ENCODE results near the gene TMEM255B. TPM values are rescaled to one million over a fixed set of nuclear protein-coding genes. Genes with fewer than 3 reads are reported as not detected.

Gene TMEM255B
- total RNA-seq, 1 donor from 2014 or later: 8.4 TPM

DNA sequence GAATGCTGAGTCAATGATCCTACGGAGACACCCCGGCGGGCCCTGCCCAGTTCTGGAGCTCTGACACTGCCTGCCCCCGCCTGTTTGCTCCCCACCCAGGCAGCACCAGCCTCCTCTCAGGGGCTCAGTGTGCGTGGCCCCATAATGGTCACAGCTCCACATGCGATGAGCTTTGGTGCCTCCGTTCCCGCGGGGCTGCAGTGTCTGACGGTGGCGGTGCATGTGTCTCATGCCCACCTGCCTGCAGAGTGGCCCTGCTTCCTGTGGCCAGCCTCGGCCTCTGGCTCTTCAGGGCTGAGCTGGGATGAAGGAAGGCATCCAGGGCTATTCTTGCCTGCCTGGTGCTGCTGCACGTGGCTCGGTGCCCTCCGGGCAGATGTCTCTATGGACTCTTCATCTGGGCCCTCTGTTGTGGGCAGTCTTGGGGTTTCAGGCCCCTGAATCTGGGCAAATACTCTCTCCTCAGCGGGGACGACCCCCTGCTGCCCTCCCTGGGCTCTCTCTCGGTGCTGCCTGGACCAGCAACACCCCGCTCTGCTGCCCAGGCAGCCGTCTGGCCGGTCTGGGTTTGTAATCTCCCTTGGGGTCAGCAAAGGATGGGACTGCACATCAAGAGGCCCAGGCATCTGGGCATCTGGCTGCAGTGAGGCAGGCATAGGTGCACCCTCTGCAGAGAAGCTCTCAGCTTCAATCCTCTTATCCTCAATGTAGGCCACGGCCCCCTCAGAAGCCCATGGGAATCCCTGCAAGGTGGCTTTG, 19.3 kb upstream of the TMEM255B start:
- no peaks in the 10 kb centered on the region for H3K79me2 ChIP-seq (ENCODE audit: insufficient read depth, low read length)
- TF ChIP-seq EZH2 (IDR thresholded peaks at IDR 0.05; ENCODE audit: insufficient read depth, low read length): no peak
- no peak for TF ChIP-seq CTCF (IDR thresholded peaks at IDR 0.05; ENCODE audit: insufficient read depth, low read depth, low read length)
- DNase-seq (ENCODE audit: low read depth) (no peak), FAIRE-seq (no peak)
- Mint-ChIP-seq H3K27me3 (ENCODE audit: low read depth, unreplicated experiment) (peaks cover 46% of the 10 kb centered on the region), H3K4me1 (ENCODE audit: low read depth, unreplicated experiment) (peaks cover 1% of the 10 kb centered on the region), H3K4me3 (ENCODE audit: unreplicated experiment) (no peak overlapping the region), H3K27ac (ENCODE audit: unreplicated experiment) (no peak overlapping the region), H3K36me3 (ENCODE audit: low read depth, unreplicated experiment) (no peaks in the 10 kb centered on the region), H3K9me3 (ENCODE audit: unreplicated experiment) (no peaks in the 10 kb centered on the region)
- peaks cover 6% of the 10 kb centered on the region for H3K4me1 ChIP-seq (ENCODE audit: insufficient read depth, low read length)
- no peaks in the 10 kb centered on the region for H4K20me1 ChIP-seq (ENCODE audit: insufficient read depth, low read length)
- H3K36me3 ChIP-seq (ENCODE audit: insufficient read depth, low read length): no peaks in the 10 kb centered on the region
- H3K9me3 ChIP-seq (ENCODE audit: insufficient read depth, low read depth, low read length): no peaks in the 10 kb centered on the region
- no peak overlapping the region for H3K4me2 ChIP-seq (ENCODE audit: low read length)
- H3K27ac ChIP-seq (ENCODE audit: low read depth, low read length): no peak overlapping the region
- H3K27me3 ChIP-seq (ENCODE audit: insufficient read depth, low read length): peaks cover 3% of the 10 kb centered on the region
- no peak overlapping the region for H3K4me3 ChIP-seq (ENCODE audit: insufficient read depth, low read depth, low read length)
- no peak overlapping the region for H2AFZ ChIP-seq (ENCODE audit: low read depth, low read length)
- H3K9ac ChIP-seq (ENCODE audit: low read length): no peak overlapping the region

DNA sequence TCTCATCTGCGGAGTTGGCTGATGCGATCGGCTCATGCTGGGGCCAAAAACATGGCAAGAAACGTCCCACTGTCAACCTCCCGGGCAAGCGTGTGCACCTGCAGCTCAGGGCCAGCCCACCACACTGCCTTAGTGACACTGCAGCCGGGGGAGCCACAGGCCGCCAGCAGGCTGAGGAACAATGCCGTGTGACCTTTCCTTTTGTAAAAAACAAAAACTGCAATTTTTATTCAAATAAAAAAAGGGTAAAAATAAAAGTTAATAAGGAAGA, 18.8 kb upstream of the TMEM255B start:
- no peaks in the 10 kb centered on the region for H3K9me3 ChIP-seq (ENCODE audit: insufficient read depth, low read depth, low read length)
- H3K27ac ChIP-seq (ENCODE audit: low read depth, low read length): no peak overlapping the region
- H2AFZ ChIP-seq (ENCODE audit: low read depth, low read length): no peak overlapping the region
- TF ChIP-seq EZH2 (IDR thresholded peaks at IDR 0.05; ENCODE audit: insufficient read depth, low read length): no peak
- no peak for TF ChIP-seq CTCF (IDR thresholded peaks at IDR 0.05; ENCODE audit: insufficient read depth, low read depth, low read length)
- H3K4me2 ChIP-seq (ENCODE audit: low read length): no peak overlapping the region
- Mint-ChIP-seq H3K9me3 (ENCODE audit: unreplicated experiment) (no peaks in the 10 kb centered on the region), H3K4me1 (ENCODE audit: low read depth, unreplicated experiment) (peaks cover 4% of the 10 kb centered on the region), H3K4me3 (ENCODE audit: unreplicated experiment) (no peak overlapping the region), H3K27me3 (ENCODE audit: low read depth, unreplicated experiment) (peaks cover 49% of the 10 kb centered on the region), H3K27ac (ENCODE audit: unreplicated experiment) (no peak overlapping the region), H3K36me3 (ENCODE audit: low read depth, unreplicated experiment) (peaks cover 4% of the 10 kb centered on the region)
- peaks cover 3% of the 10 kb centered on the region for H3K27me3 ChIP-seq (ENCODE audit: insufficient read depth, low read length)
- H3K9ac ChIP-seq (ENCODE audit: low read length): no peak overlapping the region
- no peaks in the 10 kb centered on the region for H3K79me2 ChIP-seq (ENCODE audit: insufficient read depth, low read length)
- DNase-seq (ENCODE audit: low read depth) (no peak), FAIRE-seq (no peak)
- H3K4me3 ChIP-seq (ENCODE audit: insufficient read depth, low read depth, low read length): no peak overlapping the region
- H4K20me1 ChIP-seq (ENCODE audit: insufficient read depth, low read length): no peaks in the 10 kb centered on the region
- no peaks in the 10 kb centered on the region for H3K36me3 ChIP-seq (ENCODE audit: insufficient read depth, low read length)
- H3K4me1 ChIP-seq (ENCODE audit: insufficient read depth, low read length): peaks cover 6% of the 10 kb centered on the region

DNA sequence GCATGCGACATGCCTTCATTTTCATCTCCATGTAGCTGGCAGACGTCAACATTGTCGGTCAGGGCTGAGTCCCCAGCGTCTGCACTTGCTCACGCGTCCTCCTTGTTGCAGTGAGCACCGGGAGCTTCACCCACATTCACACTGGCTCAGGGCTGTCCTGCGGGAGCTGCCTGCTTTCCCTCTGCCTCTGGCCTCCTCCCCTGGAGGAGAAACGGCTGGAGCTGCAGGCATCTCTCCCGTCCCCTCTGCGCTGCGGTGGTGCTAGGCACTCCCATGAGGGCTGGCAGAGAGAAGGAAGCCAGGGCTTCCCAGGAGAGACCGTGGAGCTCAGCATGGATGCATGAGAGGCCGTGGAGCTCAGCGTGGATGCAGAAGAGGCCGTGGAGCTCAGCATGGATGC, 18.4 kb upstream of the TMEM255B start:
- no peak overlapping the region for H2AFZ ChIP-seq (ENCODE audit: low read depth, low read length)
- no peaks in the 10 kb centered on the region for H3K9me3 ChIP-seq (ENCODE audit: insufficient read depth, low read depth, low read length)
- Mint-ChIP-seq H3K4me1 (ENCODE audit: low read depth, unreplicated experiment) (peaks cover 4% of the 10 kb centered on the region), H3K36me3 (ENCODE audit: low read depth, unreplicated experiment) (peaks cover 4% of the 10 kb centered on the region), H3K27ac (ENCODE audit: unreplicated experiment) (no peak overlapping the region), H3K9me3 (ENCODE audit: unreplicated experiment) (no peaks in the 10 kb centered on the region), H3K27me3 (ENCODE audit: low read depth, unreplicated experiment) (peaks cover 49% of the 10 kb centered on the region), H3K4me3 (ENCODE audit: unreplicated experiment) (no peak overlapping the region)
- H3K79me2 ChIP-seq (ENCODE audit: insufficient read depth, low read length): no peaks in the 10 kb centered on the region
- H3K36me3 ChIP-seq (ENCODE audit: insufficient read depth, low read length): no peaks in the 10 kb centered on the region
- no peak overlapping the region for H3K9ac ChIP-seq (ENCODE audit: low read length)
- no peak overlapping the region for H3K4me2 ChIP-seq (ENCODE audit: low read length)
- no peaks in the 10 kb centered on the region for H4K20me1 ChIP-seq (ENCODE audit: insufficient read depth, low read length)
- no peak for TF ChIP-seq EZH2 (IDR thresholded peaks at IDR 0.05; ENCODE audit: insufficient read depth, low read length)
- H3K27ac ChIP-seq (ENCODE audit: low read depth, low read length): no peak overlapping the region
- no peak for FAIRE-seq
- peaks cover 3% of the 10 kb centered on the region for H3K27me3 ChIP-seq (ENCODE audit: insufficient read depth, low read length)
- peaks cover 6% of the 10 kb centered on the region for H3K4me1 ChIP-seq (ENCODE audit: insufficient read depth, low read length)
- DNase-seq (ENCODE audit: low read depth): no peak
- no peak overlapping the region for H3K4me3 ChIP-seq (ENCODE audit: insufficient read depth, low read depth, low read length)
